Measurements from ENCODE around the gene PEX10.

Gene PEX10

DNA sequence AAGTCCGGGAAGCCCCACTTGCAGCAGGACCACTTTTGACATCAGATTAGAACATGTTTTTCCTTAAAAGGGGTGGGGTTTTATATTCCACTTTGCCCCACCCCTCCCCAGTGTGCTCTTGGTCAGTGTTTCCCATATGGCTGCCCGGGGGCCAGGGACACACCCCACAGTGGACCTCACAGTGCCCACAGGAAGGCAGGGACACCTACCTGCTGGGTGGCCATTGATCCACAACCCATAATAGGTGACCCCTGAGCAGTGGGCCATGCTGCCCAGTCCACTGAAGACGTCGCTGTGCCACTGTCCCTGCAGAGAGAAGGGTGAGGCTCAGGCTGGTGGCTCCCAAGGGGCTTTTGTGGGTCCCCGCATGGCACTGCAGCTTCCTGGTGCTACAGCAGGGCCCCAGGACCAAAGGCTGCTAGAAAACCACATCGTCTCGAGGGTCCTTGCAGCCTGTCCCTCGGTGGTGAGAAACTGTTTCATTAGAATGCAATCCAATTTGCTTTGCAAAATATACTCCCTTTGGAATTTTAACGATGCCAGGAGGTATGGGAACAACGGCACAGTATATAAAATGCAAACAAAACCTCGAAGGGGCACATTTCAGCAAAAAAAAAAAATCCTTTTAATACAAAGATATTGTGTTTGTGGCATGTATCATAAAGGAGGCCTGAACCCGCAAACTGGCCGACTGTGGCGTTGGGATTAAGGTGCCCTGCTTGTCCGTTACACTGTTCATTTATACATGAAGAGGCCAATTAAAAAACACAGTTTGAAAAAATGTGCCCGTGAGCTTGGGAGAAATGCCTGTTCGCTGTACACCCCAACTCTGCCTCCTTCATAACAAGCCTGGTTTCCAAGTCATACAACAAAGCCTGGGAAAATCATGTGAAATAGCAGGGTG is 37.9 kb downstream of the PEX10 start:
- DNase-seq, result no peak

DNA sequence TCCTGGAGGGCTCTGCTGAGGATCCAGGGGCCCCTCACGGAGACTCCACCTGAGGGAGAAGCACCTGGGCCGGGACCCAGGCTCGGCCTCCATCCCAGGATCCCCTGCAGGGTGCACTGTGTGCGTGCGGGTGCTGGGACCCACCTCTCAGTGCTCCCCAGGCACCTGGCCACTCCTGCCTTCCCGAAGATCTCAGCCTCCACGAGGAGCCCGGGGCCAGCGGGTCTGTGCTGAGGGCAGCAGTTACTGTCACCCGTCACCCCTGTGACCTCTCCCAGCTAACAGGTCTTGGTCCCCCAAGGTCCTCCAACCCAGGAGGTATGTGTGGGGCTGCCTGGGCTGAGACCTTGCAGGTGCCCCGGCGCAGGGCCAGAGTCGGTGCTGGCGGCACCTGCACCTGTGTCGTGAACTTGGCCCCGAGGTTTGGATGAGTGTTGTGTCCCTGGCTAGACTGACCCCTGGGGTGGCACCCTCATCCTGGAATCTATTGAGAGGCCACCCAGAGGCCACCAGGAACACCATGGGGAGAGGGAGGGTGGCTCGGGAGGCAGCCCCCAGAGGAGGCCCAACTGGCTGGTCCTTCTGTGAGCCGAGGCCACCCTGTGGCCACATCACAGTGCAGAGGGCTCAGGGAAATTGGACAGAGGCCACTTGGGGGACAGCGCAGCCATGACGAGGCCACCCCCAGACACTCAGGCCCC is 38.7 kb downstream of the PEX10 start:
- no peak for DNase-seq

GRCh38 chr1:2372551-2373490 is 39.5 kb downstream of the PEX10 start:
- no peak for DNase-seq

DNA sequence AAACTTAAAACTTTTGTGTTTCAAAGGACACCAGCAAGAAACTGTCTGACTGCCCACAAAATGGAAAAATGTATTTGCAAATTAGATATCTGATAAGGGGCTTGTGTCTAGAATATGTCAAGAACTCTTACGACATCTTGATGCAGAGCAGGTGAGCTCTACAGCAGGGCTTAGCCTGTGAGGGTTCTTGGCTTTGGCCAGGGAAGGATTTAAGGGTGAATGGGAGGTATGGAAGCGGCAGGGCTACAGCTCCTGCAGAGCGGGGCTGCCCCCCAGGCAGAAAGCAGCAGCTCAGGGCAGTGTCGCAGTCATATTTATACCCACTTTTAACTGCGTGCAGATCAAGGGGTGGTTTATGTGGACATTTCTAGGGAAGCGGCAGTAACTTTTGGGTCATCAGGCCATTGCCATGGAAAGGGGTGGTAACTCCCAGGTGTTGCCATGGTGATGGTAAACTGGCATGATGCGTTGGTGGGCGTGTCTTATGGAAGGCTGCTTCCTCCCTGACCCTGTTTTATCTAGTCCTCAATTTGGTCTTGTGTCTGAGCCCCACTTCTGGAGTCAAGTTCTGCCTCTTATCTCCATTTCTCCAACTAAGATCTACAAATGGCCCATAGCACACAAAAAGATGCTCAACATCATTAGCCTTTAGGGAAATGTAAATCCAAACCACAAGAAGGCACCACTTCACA is 44.2 kb downstream of the PEX10 start:
- DNase-seq, result no peak

DNA sequence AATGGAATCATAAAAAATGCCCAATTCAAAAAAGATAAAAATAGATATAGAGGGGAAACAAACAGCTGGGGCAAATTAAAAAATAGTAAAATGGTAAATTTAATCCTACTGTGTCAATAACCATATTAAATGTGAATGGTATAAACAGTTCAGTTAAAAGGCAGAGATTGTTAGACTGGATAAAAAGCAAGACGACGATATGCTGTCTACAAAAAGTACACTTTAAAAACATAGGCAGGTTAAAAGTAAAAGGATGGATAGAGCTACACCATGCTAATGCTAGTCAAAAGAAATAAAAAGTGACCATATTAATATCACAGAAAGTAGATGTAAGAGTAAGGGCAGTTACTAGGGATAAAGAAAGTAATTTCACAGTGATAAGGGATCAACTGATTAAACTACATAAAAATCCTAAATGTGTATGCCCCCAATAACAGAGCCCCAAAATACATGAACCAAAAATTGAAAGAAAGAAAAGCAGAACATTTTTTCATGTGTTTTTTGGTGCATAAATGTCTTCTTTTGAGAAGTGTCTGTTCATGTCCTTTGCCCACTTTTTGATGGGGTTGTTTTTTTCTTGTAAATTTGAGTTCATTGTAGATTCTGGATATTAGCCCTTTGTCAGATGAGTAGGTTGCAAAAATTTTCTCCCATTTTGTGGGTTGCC is 48.4 kb downstream of the PEX10 start:
- DNase-seq, result no peak

- DNase-seq, result no peak
Measured at GRCh38 chr1:2360588-2361364, 51.6 kb downstream of the PEX10 start.

DNA sequence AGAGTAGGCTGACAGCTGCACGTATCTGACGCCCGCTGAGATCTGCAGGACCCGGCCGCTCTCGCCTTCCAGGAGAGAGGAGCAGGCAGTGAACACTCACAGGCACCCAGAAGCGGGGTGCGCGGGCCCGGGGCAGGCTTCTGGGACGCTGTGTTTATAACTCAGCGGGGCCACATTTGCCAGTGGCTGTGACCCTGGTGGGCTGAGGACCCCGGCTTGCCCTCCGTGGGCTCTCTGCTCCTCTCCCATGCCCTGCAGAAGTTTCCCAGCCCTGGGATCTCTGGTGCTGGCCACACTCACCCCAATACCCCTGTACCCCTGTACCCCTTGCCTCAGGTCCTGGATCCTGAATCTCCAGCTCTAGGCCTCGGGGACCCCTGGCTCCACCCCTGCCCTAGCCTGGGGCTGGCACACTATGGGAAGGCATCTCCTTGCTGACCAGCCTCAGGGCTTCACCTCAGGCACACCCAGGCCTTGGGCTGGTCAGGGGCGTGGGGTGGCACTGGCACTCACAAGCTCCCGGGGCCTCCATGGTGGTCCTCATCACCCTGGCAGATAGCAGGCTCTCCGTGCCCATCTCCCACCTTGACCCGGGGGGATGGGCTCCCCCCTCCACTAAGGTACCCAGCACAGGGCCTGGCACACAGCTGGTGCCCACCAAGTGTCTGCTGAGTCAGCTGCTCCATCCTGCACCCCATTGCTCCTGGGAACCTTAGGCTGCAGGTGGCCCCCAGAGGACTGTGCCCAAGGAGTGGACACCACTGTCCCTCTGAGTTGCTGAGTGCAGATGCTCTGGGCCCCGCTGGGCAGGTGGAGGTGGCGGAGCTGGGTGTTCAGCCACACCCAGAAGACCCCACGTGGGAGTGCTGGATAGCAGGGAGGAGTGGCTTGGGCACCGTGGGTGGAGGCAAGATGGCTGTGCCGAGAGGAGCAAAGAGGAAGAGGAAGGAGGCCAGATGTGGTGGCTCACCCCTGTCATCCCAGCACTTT is 53.4 kb downstream of the PEX10 start:
- DNase-seq, result no peak

DNA sequence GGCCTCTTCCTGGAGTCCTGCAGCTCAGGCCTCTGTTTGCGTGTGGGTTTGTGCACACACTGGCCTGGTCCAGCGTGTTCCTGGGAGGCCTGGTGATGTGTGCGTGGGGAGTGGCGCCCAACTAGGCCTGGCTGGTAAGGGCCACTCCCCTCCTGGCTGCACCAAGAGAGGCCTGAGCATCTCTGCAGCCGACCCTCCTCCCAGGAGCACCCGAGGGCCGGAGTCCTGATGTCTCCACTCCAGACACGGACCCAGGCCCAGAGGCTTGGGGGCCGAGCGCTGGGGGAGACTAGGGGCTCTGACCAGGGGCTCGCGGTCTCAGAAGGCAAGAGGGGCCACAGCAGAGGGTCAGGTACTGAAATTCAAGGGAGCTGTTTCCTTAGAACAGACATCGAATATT is 54.3 kb downstream of the PEX10 start:
- no peak for DNase-seq

DNA sequence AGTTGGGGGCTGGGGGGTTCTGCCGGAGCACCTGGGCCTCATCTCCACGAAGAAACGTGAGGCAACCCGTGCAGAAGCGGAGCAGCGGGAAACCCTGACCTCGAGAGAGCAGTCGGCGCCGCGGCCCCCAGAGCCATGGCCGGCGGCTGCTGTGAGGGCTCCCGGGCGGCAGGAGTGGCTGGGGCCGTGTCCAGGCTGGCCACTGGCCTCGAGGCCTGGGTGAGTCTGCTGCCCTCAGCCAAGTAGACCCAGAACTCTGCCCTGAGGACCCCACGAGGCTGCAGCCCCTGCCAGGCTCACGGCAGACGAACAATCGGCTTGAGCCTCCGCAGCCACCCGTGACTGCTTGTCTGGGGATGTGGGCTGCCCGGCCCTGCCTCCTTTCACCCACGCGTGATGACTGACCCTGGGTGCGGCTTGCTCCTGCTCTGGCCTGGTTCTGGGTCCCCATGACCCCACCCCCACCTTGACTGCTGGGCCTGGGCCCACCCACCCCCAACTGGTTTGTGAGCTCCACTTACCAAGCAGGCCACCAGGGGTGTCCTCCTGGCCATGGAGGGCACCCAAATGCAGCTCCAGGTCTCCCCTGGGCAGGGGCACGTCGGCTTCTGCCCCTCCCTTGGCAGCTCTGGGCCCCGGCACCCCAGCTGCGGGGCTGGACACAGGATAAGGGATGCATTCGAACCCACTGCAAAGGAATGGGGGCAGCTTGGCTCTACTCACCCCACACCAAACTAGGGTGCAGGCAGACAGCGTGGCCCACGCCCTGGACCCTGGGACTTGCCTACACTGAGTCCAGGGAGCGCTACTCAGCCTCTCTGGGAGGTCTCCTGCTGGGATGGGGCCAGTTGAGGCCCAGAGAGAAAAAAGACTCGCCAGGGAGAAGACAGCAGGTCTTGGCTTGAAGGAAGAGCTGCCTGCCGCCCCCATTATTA is 55.2 kb downstream of the PEX10 start:
- no peak for DNase-seq

- no peak for DNase-seq
Measured at GRCh38 chr1:2356401-2356800, 56.0 kb downstream of the PEX10 start.

DNA sequence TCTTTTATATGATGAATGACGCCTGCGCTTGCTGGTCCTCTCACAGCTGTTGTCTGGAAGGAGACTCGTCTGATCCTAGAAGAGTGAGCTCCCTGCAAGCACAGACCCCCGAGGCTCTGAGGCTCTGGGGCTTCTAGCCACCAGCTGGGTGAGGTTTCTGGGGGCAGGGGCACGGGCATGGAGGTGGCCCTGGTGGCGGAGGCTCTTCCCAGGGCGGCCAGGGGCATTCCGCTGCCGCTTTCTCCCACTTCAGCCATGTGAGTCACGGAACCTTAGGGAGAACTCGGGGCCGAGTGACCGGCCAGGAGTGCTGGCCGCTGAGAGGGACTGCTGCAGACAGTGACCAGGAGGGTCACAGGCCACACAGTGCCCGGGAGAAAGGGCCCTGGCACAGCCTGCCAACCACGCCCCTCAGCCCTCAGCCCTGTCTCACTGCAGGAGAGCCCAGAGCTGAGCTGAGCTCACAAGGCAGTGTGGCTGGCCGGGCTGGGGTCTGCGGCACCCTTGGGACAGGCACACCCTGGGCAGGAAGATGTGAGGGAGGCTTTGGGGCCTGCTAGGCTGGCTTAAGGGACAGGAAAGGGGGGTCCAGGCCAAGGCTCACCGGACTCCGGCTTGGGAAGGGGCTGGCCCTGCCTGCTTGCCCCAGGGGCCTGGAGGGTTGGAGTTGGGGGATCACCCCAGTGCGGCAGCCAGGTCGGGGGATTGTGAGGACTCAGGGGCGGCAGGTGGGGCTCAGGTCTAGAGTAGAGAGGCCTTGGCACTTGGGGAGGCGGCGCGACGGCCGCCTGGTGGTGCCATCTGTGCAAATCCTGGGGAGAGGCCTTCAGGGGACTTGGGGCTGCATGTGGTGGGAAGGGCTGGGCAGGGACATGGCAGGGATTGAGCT is 56.7 kb downstream of the PEX10 start:
- DNase-seq, result no peak

- DNase-seq, result no peak
Measured at GRCh38 chr1:2354511-2355372, 57.6 kb downstream of the PEX10 start.

All from effector CD4-positive, alpha-beta T cell (primary cell).